HepG2 (cell line): ENCODE results near the gene EIF6.

ENCODE experiments used
- CTCF ChIP-seq: sonication (generic); formaldehyde crosslinking; IDR thresholded peaks from 2 replicates; pipeline ENCODE4 v1.5.0; 2020; ENCODE audit warnings: mild to moderate bottlenecking, missing genetic modification reagents, moderate library complexity
- EP300 ChIP-seq, 3 experiments: sonication (generic) in 1 of 3; formaldehyde crosslinking in 1 of 3; IDR thresholded peaks; 2 replicates each; pipeline versions ENCODE4 v1.5.1 to v1.6.1; 2011 to 2020; ENCODE audit warnings: low read depth in 2 of 3, low read length in 2 of 3, borderline replicate concordance in 1 of 3, improper control_type of control experiment in 1 of 3, mild to moderate bottlenecking in 1 of 3, missing genetic modification reagents in 1 of 3, moderate library complexity in 1 of 3
- ETV6 ChIP-seq: sonication (generic); formaldehyde crosslinking; conservative IDR thresholded peaks from 2 replicates; pipeline ENCODE4 v1.4.0; 2020; ENCODE audit warnings: missing genetic modification reagents
- EZH2 ChIP-seq: conservative IDR thresholded peaks from 2 replicates; pipeline ENCODE4 v1.6.1; 2012; ENCODE audit warnings: mild to moderate bottlenecking, low read depth, low read length, moderate library complexity
- MAZ ChIP-seq, 2 experiments: sonication (generic) in 1 of 2; formaldehyde crosslinking in 1 of 2; IDR thresholded peaks; 2 replicates each; pipeline versions ENCODE4 v1.5.0 to v1.6.1; 2012 to 2020; ENCODE audit warnings: low read depth in 2 of 2, mild to moderate bottlenecking in 2 of 2, borderline replicate concordance in 1 of 2, improper control_type of control experiment in 1 of 2, low read length in 1 of 2, missing genetic modification reagents in 1 of 2, moderate library complexity in 1 of 2
- REST ChIP-seq, 2 experiments: IDR thresholded peaks; 2 replicates each; pipeline ENCODE4 v1.6.1; 2011 to 2012; ENCODE audit warnings: low read length in 2 of 2, borderline replicate concordance in 1 of 2, low read depth in 1 of 2, mild to moderate bottlenecking in 1 of 2, moderate library complexity in 1 of 2
- RFX1 ChIP-seq: fragments of 450-650 bp; IDR thresholded peaks from 2 replicates; pipeline ENCODE4 v1.6.1; 2017
- RXRA ChIP-seq: sonication (generic); formaldehyde crosslinking; IDR thresholded peaks from 2 replicates; pipeline ENCODE4 v1.5.1; 2020; ENCODE audit warnings: missing genetic modification reagents
- SIN3A ChIP-seq: IDR thresholded peaks from 2 replicates; pipeline ENCODE4 v1.6.1; 2011; ENCODE audit warnings: low read depth, mild to moderate bottlenecking, control low read depth, low read length, borderline replicate concordance
- YY1 ChIP-seq: IDR thresholded peaks from 2 replicates; pipeline ENCODE4 v1.6.1; 2011; ENCODE audit warnings: low read length, low read depth, moderate library complexity, mild to moderate bottlenecking; ENCODE audit not compliant: insufficient read depth, insufficient replicate concordance
- ZBTB20 ChIP-seq: sonication (generic); formaldehyde crosslinking; IDR thresholded peaks from 2 replicates; pipeline ENCODE4 v1.8.1; 2023; ENCODE audit warnings: missing genetic modification reagents, low read depth, mild to moderate bottlenecking, borderline replicate concordance
- ZNF142 ChIP-seq: sonication (generic); formaldehyde crosslinking; IDR thresholded peaks from 2 replicates; pipeline ENCODE4 v1.4.0; 2020; ENCODE audit warnings: missing genetic modification reagents
- ZNF224 ChIP-seq: sonication (generic); formaldehyde crosslinking; IDR thresholded peaks from 2 replicates; pipeline ENCODE4 v1.5.0; 2020; ENCODE audit warnings: mild to moderate bottlenecking, missing genetic modification reagents
- ZUFSP ChIP-seq: sonication (generic); formaldehyde crosslinking; IDR thresholded peaks from 2 replicates; pipeline ENCODE4 v1.9.0; 2021; ENCODE audit warnings: missing genetic modification reagents, mild to moderate bottlenecking, borderline replicate concordance

- TF ChIP-seq CTCF (CRISPR knock-in tag) (no peak), YY1 (no peak), EP300 (IDR thresholded peaks at IDR 0.05; ENCODE audit: low read depth in 2 of 2, low read length in 2 of 2) (no peak), EP300 (CRISPR knock-in tag; IDR thresholded peaks at IDR 0.05; ENCODE audit: borderline replicate concordance) (no peak), REST (IDR thresholded peaks at IDR 0.05; ENCODE audit: borderline replicate concordance in 1 of 2, low read depth in 1 of 2, low read length in 2 of 2) (no peak), SIN3A (no peak), MAZ (IDR thresholded peaks at IDR 0.05; ENCODE audit: borderline replicate concordance, low read depth, low read length) (no peak), MAZ (CRISPR knock-in tag; IDR thresholded peaks at IDR 0.05; ENCODE audit: low read depth) (no peak), ZUFSP (no peak), ZNF142 (no peak), ETV6 (no peak), EZH2 (no peak), RXRA (CRISPR knock-in tag) (no peak), RFX1 (no peak), ZNF224 (no peak), ZBTB20 (CRISPR knock-in tag) (no peak)
These were observed 34.8 kb upstream of the EIF6 start for GRCh38 chr20:35319192-35319870.
